ENCODE measurements around the gene WDR27. TPM values are rescaled to one million over a fixed set of nuclear protein-coding genes. Genes with fewer than 3 reads are reported as not detected.

WDR27 gene
- total RNA-seq, 1 donor: 23.9 TPM

DNA sequence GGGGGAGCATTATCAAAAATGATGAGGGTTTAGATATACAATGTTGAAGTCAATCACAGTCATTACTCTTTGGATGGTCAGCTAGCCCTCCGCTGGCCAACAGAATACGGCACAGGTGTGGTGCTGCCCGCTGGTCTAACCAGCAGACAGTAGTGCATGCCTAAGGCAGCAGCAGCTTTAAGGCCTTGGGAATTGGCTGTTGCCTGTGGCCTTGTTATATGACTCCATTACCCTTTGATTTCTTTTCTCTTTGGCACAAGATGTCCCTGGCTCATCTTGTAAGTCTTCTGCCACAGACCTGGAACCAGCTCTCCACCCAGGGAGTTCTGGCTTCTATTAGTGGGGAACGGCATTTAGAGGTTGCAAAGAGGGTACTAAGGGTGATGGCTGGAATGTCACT lies 110.2 kb downstream of the WDR27 start:
- no peaks in the 10 kb centered on the region for H3K27me3 ChIP-seq (ENCODE audit: insufficient read depth, low read length)
- H3K4me2 ChIP-seq (ENCODE audit: insufficient read depth, low read length): no peak overlapping the region
- TF ChIP-seq, protein P1, sequence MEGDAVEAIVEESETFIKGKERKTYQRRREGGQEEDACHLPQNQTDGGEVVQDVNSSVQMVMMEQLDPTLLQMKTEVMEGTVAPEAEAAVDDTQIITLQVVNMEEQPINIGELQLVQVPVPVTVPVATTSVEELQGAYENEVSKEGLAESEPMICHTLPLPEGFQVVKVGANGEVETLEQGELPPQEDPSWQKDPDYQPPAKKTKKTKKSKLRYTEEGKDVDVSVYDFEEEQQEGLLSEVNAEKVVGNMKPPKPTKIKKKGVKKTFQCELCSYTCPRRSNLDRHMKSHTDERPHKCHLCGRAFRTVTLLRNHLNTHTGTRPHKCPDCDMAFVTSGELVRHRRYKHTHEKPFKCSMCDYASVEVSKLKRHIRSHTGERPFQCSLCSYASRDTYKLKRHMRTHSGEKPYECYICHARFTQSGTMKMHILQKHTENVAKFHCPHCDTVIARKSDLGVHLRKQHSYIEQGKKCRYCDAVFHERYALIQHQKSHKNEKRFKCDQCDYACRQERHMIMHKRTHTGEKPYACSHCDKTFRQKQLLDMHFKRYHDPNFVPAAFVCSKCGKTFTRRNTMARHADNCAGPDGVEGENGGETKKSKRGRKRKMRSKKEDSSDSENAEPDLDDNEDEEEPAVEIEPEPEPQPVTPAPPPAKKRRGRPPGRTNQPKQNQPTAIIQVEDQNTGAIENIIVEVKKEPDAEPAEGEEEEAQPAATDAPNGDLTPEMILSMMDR (IDR thresholded peaks at IDR 0.05; ENCODE audit: extremely low read depth, low read depth, low read length): no peak
- no peaks in the 10 kb centered on the region for H4K20me1 ChIP-seq (ENCODE audit: insufficient read depth, low read length)
- H3K27ac ChIP-seq (ENCODE audit: low read depth, low read length): no peak overlapping the region
- H3K4me1 ChIP-seq (ENCODE audit: insufficient read depth, low read length): peaks cover 28% of the 10 kb centered on the region
- no peaks in the 10 kb centered on the region for H3K9me3 ChIP-seq (ENCODE audit: low read depth, low read length)
- DNase-seq (ENCODE audit: insufficient read length, low spot score, missing footprints): peak; percentile 51
- no peak overlapping the region for H2AFZ ChIP-seq (ENCODE audit: low read length)
- no peaks in the 10 kb centered on the region for H3K79me2 ChIP-seq (ENCODE audit: insufficient read depth, low read length)
- H3K36me3 ChIP-seq (ENCODE audit: insufficient read depth, low read length): no peaks in the 10 kb centered on the region
- H3K4me3 ChIP-seq (ENCODE audit: insufficient read depth, low read length): no peak overlapping the region

DNA sequence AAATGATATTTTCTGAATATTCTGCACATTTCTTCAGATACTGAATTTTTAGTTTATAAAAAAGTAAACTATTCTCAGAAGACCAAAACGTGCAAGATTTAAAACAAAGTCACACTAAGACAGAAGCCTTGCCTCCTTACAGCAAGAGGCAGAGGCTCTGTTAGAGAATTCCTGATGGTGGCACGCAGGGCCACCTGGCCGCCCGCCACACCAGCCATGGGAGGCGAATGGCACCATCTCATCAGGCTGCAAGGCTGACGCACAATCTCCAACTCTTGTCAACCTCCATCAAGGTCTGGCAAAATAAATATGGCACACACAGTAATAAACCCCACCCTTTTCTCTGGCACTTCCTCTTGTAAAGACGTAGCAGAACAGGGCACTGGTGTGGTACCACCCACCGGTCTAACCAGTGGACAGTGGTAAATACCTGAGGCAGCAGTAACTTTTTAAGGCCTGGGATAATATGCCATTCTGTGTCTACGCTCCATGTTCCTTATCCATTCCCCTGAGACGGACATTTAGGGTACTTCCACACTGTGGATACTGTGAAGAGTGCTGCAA lies 111.4 kb downstream of the WDR27 start:
- peak overlapping the region; percentile 54 for H3K27ac ChIP-seq (ENCODE audit: low read depth, low read length)
- H3K9me3 ChIP-seq (ENCODE audit: low read depth, low read length): no peaks in the 10 kb centered on the region
- no peak overlapping the region for H2AFZ ChIP-seq (ENCODE audit: low read length)
- DNase-seq (ENCODE audit: insufficient read length, low spot score, missing footprints): no peak
- peaks cover 28% of the 10 kb centered on the region for H3K4me1 ChIP-seq (ENCODE audit: insufficient read depth, low read length)
- H3K4me2 ChIP-seq (ENCODE audit: insufficient read depth, low read length): peak overlapping the region; percentile 73
- no peaks in the 10 kb centered on the region for H3K79me2 ChIP-seq (ENCODE audit: insufficient read depth, low read length)
- H3K4me3 ChIP-seq (ENCODE audit: insufficient read depth, low read length): peak overlapping the region; percentile 18
- no peaks in the 10 kb centered on the region for H4K20me1 ChIP-seq (ENCODE audit: insufficient read depth, low read length)
- H3K27me3 ChIP-seq (ENCODE audit: insufficient read depth, low read length): no peaks in the 10 kb centered on the region
- H3K36me3 ChIP-seq (ENCODE audit: insufficient read depth, low read length): no peaks in the 10 kb centered on the region
- TF ChIP-seq, protein P1 (IDR thresholded peaks at IDR 0.05; ENCODE audit: extremely low read depth, low read depth, low read length): no peak

DNA sequence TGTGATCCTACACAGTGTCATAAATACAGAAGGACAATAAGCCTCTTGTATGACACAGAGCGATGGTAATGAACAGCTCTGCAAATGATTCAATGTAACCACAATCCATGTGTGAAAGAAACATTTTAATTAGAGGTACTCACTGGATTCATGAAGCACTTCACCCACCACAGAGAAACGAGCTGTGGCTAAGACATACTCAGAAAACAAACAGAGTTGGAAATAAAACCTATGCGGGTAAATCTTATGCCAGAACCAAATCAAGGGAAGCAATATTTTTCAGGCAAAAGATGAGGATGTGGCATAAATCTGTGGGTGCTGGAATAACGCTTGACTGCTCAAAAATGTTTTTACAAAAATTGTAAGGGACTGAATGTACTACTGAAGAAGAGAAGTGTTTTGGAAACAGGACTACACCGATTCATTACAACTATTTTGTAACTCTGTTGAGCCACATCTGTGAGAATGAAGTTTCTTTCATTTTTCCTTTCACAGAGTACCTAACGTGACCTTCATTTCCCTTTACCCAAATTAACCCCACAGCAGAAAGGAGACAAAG lies 112.1 kb downstream of the WDR27 start:
- TF ChIP-seq, protein P1 (IDR thresholded peaks at IDR 0.05; ENCODE audit: extremely low read depth, low read depth, low read length): no peak
- Histone ChIP-seq H3K4me2 (ENCODE audit: insufficient read depth, low read length) (peak overlapping the region; percentile 73), H3K27me3 (ENCODE audit: insufficient read depth, low read length) (no peaks in the 10 kb centered on the region), H3K4me3 (ENCODE audit: insufficient read depth, low read length) (peak overlapping the region; percentile 18), H3K9me3 (ENCODE audit: low read depth, low read length) (no peaks in the 10 kb centered on the region), H4K20me1 (ENCODE audit: insufficient read depth, low read length) (no peaks in the 10 kb centered on the region), H2AFZ (ENCODE audit: low read length) (peak overlapping the region; percentile 72), H3K27ac (ENCODE audit: low read depth, low read length) (peak overlapping the region; percentile 54), H3K4me1 (ENCODE audit: insufficient read depth, low read length) (peaks cover 28% of the 10 kb centered on the region), H3K79me2 (ENCODE audit: insufficient read depth, low read length) (no peaks in the 10 kb centered on the region), H3K36me3 (ENCODE audit: insufficient read depth, low read length) (no peaks in the 10 kb centered on the region)
- DNase-seq (ENCODE audit: insufficient read length, low spot score, missing footprints): no peak

DNA sequence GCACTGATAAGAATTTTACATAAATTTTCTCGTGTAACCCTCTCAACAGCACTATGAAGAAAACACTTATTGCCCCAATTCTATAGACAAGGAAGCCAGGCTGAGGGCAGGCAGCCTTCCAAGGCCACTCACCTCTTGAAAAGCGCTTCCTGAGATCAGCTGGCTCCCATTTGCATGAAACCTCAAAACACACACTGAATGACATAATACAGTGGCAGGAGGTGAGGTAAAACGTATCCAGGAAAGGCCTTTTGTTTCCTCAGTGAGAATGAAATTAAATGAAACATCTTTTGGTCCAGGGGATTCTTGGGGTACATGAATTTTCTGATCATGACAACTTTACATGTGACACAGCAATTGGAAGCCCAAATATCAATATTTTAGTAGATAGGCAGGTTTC lies 112.5 kb downstream of the WDR27 start:
- peak overlapping the region; percentile 54 for H3K27ac ChIP-seq (ENCODE audit: low read depth, low read length)
- H3K79me2 ChIP-seq (ENCODE audit: insufficient read depth, low read length): no peaks in the 10 kb centered on the region

More for the DNA sequence above, 112.5 kb downstream of the WDR27 start:
- Histone ChIP-seq H3K4me2 (ENCODE audit: insufficient read depth, low read length) (peak overlapping the region; percentile 73), H4K20me1 (ENCODE audit: insufficient read depth, low read length) (no peaks in the 10 kb centered on the region), H2AFZ (ENCODE audit: low read length) (peak overlapping the region; percentile 72), H3K27me3 (ENCODE audit: insufficient read depth, low read length) (no peaks in the 10 kb centered on the region), H3K4me1 (ENCODE audit: insufficient read depth, low read length) (peaks cover 28% of the 10 kb centered on the region), H3K36me3 (ENCODE audit: insufficient read depth, low read length) (no peaks in the 10 kb centered on the region), H3K4me3 (ENCODE audit: insufficient read depth, low read length) (no peak overlapping the region), H3K9me3 (ENCODE audit: low read depth, low read length) (no peaks in the 10 kb centered on the region)
- TF ChIP-seq, protein P1 (IDR thresholded peaks at IDR 0.05; ENCODE audit: extremely low read depth, low read depth, low read length): no peak
- peak; percentile 46 for DNase-seq (ENCODE audit: insufficient read length, low spot score, missing footprints)

Data from osteoblast (primary cell).